GM18868 (cell line): ENCODE data around the gene DNAI7.

Source experiments
- ATAC-seq: cut with Tn5 transposase; IDR thresholded peaks from one replicate; pipeline ENCODE4 v1.9.1; 2021; ENCODE audit warnings: mild to moderate bottlenecking, moderate library complexity; ENCODE audit not compliant: unreplicated experiment

DNAI7 gene

DNA sequence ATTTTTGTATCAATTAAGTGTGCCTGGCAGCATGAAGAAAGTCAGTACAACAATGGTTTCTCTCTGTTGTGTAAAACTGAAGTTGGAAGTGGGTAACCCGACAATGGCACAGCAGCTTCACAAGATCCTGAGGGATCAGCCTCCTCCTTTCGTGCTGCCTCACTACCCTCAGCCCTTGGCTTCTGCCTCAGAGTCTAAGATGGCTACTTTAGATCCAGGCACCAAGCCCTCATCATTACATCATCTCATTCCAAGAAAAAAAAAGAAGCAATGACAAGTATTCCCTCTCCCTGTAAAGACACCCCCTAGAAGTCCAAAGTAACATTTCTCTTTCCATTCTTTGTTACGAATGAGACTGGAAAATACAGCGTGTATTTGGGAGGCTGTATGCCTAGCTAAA lies 92.6 kb downstream of the DNAI7 start:
- ATAC-seq = no peak

DNA sequence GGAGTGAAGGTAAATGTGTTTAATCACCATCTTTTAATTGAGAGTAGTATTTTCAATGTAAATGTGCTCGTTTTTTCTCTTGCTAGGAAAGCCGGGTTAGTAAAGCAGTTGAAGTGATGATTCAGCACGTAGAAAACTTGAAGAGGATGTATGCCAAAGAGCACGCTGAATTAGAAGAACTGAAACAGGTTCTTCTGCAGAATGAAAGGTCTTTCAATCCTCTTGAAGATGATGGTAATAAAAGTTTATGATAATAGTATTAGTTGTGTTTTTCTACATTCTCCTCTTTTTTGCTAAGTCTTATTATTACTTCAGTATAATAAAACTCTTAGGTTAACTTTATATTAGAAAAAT lies 93.9 kb downstream of the DNAI7 start:
- ATAC-seq = peak; percentile 82

GRCh38 chr12:25100194-25101091 lies 94.5 kb downstream of the DNAI7 start:
- ATAC-seq = peak; percentile 52

DNA sequence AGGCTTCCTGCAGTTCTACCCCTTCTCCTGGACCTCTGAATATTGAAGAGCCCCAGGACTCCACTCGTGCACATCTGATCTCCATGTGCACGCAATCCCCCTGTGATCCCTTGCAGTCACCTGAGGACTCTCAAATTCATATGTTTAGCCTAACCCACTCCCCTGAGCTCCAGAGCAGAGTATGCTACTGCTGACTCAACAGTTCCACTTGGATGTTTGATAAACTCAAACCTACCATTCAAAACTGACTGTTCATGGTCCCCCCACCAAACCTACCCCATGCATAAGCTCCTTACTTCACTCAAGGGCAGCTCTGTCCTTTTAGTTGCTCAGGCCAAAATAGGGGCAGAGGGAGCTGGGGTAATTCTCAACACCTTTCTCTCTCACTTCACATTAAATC lies 96.0 kb downstream of the DNAI7 start:
- no peak for ATAC-seq

DNA sequence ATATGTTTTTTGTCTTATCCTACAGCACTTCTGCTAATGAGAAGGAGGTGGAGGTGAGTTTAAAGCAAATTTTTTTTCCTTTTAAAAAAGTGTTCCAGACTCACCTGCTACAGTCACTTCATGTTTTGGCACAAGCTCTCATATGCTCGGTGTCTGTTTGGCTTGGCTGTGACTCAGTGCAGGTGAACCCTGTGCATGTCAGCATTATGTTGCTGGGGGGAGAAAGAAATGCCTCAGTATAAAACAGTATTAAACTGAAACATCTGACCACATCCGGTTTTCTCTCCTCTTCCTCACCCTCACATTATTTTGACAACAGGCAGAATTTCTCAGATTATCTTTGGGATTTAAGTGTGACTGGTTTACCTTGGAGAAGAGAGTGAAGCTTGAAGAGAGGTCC lies 105.2 kb downstream of the DNAI7 start:
- ATAC-seq = no peak

DNA sequence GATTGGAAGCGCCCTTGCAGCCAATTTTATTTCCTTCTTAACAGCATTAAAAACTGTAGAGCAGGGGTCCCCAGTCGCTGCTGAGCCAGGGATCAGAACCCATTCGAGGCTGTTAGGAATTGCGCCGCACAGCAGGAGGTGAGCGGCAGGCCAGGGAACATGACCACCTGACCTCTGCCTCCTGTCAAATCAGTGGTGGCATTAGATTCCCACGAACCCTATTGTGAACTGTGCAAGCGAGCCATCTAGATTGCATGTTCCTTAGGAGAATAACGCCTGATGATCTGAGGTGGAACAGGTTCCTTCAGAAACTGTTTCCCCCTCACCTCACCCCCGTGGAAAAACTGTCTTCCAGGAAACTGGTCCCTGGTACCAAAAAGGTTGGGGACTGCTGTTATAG lies 107.4 kb downstream of the DNAI7 start:
- no peak for ATAC-seq

DNA sequence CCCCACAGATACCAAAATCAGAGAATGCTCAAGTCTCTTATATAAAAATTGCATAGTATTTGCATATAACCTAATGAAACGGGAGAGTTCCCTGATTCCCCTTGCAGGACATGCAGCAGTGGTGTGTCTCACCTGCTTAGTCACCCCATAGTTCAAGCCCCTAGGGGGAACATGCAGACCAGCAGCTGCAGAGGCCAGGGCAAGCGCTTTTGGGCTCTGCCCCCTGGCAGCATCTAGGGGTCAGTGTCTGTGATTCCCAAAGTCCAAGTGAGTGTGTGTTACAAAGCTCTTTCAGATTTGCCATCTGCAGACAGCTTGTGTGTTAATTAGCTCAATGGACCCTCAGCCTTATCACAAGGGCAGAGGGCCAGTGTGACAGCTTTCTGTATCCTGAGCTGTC lies 110.1 kb downstream of the DNAI7 start:
- no peak for ATAC-seq

DNA sequence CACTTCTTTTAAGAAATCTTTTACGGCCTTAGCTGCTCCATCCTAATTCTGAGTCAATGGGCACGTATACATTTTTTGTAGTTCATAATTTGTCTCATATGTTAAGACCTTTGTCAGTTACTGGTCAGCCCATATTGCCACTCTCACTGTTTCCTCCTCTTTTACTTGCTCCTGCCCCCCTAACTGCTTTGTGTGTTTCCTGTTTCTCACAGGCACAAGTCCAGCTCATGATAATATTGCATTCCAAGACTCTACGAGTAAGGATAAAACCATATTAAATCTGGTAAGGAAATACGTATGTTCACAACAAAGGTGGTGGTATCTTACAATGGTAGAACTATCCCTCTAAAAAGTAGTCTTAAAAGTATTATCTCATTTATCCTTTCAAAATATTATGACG lies 111.7 kb downstream of the DNAI7 start:
- no peak for ATAC-seq

DNA sequence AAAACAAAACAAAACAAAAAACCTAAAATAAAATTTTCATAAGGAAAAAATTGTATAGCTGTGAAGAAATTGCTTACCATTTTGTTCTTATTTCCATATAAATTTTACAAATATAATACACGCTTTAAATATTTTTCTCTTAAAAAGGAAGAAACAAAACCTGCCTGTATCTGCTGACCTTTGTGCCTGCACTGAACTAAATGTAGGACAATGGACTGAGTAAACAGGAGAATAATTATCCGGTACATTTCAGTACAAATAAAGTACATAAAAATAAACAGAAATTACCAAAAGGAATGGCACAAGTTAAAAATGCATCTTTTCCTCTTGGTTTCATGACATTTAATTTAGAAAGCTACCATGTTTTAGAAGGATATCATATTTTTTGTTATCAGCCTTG lies 112.3 kb downstream of the DNAI7 start:
- ATAC-seq = no peak

DNA sequence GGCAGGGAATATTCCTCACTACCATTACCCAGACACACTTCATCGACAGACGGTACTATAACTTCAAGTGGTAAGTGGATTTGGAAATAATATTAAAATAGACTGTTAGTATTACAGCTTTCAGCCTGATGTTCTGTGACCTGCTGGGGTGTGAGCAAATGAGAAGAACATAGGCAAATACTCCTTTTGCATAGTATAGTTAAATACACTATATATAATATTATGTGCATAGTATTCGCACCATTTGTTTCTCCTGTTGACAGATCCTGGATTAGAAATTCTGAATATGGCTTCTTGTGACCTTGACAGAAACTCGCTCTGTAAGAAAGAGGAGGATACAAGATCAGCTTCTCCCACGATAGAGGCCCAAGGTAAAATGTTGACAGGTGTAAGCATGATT lies 115.6 kb downstream of the DNAI7 start:
- no peak for ATAC-seq

- peak; percentile 55 for ATAC-seq
These were observed 120.0 kb downstream of the DNAI7 start for GRCh38 chr12:25074954-25075353.

DNA sequence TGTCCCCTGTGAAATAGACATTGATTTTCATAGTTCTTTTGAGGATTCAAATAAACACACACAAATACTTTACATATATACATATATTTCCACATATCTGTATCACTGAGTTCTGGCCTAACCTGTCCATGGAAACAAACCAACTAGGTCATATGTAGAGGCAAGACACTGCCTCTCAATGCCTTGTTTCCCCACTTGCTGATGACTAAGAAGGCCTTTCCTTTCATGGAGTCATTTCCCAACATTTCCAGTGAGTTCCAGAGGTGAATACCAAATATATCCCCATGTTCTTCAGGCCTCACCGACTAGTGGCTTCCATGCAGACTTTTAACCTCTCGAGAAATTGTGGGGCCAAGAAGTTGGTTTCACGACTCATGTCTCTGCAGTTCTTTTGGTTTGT lies 120.8 kb downstream of the DNAI7 start:
- no peak for ATAC-seq

- ATAC-seq = peak; percentile 54
These were observed 121.9 kb downstream of the DNAI7 start for GRCh38 chr12:25072906-25073650.

DNA sequence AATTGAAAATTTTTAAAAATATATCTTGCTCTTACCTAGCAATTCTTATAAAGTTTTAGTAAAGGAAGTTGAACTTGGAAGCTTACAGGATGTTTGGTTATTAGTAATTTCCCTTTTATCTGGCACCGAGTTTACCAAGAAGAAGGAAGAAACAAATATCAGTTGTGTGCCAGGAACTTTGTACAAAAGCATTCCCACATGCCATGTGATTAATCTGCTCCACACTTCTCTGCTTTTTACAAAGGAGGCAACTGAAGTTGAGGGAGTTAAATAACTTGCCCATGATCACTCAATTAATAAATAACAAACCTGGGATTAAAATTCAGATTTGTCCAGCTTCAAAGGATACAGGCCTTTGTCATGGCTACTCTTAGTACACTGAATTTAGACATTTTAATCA lies 123.6 kb downstream of the DNAI7 start:
- ATAC-seq = no peak

DNA sequence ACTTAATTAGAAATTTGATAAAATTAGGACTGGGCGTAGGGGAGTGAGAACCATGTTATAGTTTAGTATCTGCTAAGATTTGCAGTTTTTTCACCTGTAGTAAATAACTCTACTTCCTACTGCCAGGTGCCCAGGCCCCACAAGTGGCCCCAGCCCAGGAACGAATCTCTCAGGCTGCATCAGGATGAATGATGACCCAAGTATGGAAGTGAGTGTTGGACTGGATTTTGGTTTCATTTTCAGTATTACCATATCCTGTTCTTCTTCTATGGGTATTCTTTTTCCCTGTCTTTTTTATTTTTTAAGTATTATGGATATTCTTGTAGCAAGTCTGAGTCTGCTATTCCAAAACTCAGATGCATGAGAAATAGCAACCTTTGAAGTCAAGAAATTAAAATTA lies 125.7 kb downstream of the DNAI7 start:
- ATAC-seq = no peak

DNA sequence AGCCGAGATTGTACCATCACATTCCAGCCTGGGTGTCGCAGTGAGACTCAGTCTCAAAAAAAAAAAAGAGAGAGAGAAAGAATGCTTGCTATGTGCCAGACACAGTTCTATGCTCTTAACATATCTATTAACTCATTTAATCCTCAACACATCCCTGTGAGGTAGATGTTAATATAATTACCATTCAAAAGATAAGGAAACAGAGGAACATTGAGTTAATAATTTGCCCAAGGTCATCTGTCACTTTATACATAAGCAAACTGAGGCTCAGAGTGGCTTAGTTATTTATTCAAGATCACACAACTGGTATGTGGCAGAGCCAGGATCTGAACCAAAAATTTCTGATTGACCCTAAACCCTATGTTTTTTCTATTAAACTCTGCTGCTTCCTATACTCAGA lies 129.9 kb downstream of the DNAI7 start:
- no peak for ATAC-seq

DNA sequence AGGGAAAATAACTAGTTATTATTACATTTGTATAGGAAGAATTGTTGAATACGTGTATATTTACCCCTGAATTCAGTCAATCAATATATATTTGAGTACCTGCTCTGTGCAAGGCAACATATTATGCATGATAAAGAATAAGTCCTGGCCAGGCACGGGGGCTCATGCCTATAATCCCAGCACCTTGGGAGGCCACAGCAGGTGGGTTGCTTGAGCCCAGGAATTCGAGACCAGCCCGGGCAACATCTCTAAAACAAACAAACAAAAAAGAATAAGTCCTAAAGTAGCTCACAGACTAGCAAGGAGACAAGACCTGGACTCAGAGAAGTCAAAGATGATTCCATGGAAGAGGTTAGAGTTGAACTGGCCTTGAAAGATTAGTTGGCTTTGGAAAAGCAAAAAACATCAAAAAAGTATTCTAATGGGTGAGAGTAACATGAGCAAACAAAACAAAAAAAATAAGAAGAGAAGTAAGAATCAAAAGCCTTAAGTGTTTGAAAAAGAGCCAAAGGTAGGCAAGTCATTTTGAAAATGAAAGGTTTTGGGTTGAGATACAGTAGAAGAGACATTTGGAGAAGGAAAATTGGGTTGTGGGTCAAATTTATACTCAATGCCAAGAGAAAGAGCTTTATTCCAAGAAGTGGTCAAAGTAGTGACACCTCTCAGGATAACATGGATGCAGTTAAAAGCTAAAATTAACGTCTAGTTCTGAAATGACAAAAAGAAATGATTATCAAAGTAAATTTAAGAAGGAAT lies 130.9 kb downstream of the DNAI7 start:
- ATAC-seq = peak; percentile 51

DNA sequence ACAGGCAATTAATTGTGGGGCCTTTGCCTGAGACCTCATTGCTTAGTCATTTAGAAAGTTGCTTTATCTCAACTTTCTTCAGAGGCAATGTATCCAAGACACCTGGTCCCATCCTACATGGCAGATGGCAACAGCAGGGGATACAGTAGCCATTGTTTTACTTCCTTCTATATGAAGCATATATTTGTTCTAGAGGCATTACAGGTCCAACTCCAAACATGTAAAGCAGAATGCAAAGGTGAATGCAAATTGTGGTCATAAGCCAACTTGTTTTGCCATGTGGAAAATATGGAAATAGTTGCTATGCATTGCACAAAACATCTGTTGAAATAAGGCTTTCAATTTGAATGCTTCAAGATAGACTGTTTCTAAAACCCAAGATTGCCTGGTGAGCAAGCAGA lies 136.3 kb downstream of the DNAI7 start:
- peak; percentile 36 for ATAC-seq
